HG03432 (cell line): ENCODE results near the gene KBTBD7.

Experiments
- ATAC-seq: cut with Tn5 transposase; IDR thresholded peaks from one replicate; pipeline ENCODE4 v1.9.1; 2021; ENCODE audit warnings: mild to moderate bottlenecking, moderate library complexity; ENCODE audit not compliant: unreplicated experiment

KBTBD7 gene

DNA sequence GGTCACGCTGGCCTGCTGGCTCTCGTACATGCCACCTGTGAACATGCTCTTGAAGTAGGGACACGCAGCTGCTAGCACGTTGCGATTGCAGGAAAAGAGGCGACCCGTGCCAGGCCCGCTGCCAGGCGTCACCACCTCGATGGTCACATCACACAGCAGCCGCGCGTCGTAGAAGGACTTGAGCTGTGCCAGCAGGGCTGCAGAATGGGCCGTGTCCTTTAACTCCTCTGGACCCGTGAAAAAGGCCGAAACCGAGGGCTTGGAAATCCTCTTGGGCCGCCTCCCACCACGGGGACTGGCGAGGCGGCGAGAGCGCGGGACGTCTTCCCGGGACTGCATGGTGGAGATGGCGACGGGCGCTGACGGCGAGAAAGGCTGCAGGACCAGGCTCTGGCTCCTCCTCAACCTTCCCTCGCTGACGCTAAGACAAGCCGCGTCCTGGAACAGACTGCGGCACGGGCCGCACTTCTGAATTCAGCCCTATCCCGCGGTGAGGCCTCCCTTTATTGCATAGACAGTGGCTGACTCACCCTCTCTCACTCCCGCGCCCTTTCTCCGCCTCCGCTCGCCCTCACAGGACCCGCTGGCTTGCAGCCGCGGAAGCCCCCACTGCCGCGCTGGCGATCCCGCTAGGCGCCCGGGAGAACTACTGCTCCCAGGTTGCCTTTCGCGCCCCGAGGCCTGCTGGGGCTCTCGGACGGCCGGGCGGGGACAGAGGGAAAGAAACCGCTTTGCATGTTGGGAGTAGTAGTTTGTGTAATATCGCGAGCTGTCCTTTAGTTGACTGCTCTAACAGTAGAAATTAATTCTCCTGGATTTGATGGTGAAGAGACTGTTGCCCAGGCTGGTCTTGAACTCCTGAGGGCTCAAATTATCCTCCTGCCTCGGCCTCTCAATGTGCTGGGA, at the start of gene KBTBD7:
KBTBD7 (minus strand) TSS at position 651 of the 906 bp plus-strand sequence; CDS start at position 339, 312 bp downstream.
- ATAC-seq, result peak; percentile 97

- no peak for ATAC-seq
Observed at GRCh38 chr13:41241626-41242025, 47.3 kb upstream of the KBTBD7 start.

DNA sequence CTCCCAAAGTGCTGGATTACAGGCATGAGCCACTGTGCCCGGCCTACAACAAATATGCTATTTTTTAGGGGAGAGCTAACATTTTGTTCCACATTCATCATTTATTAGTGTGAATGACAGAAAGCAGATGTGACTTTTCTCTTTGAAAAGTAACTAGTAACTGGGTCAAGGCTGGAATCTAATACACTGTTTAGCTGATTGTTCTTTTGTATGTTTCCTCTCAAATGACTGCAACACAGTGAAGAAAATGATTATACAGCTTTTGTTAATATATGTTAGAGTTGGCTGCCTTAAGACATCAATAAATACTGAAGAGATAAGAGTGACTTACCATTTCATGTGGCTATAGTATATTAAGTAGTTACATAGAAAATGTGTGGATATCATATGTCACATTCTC, 42.0 kb upstream of the KBTBD7 start:
- no peak for ATAC-seq

DNA sequence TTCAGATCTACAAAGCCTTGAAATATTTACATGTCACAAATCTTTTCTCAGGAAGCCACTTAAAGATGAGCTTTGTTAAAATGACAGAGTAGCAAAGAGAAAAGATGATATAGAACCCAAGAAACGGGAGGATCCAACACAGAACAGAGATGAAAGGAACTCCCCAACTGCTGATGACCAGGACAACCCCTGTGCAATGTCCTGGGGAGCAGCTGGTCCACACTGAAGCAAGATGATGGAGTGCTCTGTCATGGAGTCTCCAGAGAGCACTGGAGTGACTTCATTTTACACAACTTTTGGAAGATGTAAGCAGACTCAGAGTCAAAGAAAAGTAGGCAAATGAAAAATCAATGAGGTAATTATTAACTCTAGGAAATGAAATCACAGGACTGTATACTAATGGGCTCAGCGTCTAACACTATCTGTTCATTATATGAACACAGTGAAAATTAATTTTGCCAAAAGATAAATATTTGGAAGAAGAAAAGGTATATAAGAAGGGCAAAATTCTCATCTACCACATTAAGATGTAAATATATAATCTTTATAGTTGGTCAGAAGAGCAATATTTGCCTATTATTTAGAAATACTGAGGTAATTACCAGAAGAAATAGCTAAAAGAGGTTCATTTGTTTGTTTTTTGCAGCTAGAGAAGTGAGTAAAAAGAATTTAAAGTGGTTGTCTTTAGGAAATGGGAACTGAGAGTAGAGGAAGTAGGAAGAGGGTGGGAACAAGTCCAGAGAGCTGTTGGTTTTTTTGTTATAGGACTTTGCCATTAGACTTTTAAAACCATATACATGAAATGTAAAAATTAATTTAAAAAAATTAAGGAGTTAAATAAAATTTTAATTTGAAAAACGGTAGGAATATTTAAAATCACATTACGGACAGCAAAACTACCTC, 38.5 kb upstream of the KBTBD7 start:
- ATAC-seq, result no peak

DNA sequence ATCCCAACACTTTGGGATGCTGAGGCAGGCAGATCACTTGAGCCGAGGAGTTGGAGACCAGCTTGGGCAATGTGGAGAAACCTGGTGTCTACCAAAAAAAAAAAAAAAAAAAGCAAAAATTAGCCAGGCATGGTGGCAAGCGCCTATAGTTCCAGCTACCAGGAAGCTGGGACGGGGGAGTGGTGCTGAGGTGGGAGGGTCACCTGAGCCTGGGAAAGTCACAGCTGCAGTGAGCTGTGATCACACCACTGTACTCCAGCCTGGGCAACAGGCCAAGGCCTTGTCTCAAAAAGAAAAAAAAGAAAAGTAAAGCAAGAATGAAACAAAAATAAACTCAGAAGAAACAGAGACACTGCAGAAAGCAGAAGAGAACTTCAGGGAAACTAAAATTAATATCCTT, 37.4 kb upstream of the KBTBD7 start:
- ATAC-seq, result no peak

- ATAC-seq, result no peak
Observed at GRCh38 chr13:41231025-41231677, 36.8 kb upstream of the KBTBD7 start.

DNA sequence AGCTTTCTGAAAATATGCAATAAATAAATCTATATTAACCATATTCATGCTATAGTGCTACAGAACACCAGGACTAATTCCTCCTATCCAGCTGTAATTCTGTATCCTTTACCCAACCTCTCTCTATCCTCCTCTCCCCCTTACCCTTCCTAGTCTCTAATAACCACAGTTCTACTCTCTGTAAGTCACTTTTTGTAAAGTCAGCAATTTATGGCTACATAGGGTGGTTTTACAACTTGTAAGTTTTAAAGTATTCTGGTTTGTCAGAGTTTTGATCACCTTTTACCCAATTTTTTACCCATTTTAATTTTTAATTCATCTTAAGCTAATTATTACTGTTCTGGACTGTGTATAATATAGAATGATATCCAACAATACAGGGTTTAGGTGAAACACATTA, 35.0 kb upstream of the KBTBD7 start:
- ATAC-seq, result no peak

- ATAC-seq, result no peak
Observed at GRCh38 chr13:41224113-41225110, 30.0 kb upstream of the KBTBD7 start.

- peak; percentile 70 for ATAC-seq
Observed at GRCh38 chr13:41222259-41222852, 28.0 kb upstream of the KBTBD7 start.

DNA sequence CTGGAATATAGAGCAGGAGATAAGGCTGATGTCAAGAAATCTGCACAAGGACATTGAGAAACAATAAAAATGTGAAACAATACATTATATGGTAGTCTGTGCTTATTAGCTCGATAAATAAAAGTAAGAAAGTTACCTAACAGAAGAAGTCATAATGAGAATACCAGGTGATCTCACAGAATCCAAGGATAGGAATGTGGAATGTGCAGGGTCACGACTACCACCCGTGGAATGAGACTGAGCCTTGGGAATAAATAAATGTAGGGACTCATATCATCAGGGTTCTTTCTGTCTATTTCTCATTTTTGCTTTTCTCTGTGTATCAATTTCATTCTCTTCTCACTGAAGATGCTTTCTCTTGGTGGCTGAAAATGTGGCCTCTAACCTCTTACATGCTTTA, 26.0 kb upstream of the KBTBD7 start:
- ATAC-seq, result no peak

DNA sequence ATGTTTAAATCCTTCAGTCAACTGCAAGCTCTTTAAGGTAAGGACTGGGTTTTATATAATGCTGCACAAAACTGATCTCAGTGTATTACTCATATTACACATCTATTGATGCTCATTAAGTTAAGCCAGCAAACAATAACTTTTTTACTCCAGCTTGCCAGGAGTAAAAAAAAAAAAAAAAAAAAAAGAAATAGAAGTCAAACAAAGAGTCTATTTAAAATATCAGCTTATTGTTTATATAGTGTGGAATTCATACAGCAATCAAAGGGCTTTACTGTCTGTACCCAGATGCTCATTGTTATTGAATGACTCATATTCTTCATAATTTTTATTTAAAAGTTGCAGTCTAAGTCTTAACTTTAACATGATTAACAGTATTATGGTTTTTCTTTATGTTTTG, 21.8 kb upstream of the KBTBD7 start:
- ATAC-seq, result no peak

DNA sequence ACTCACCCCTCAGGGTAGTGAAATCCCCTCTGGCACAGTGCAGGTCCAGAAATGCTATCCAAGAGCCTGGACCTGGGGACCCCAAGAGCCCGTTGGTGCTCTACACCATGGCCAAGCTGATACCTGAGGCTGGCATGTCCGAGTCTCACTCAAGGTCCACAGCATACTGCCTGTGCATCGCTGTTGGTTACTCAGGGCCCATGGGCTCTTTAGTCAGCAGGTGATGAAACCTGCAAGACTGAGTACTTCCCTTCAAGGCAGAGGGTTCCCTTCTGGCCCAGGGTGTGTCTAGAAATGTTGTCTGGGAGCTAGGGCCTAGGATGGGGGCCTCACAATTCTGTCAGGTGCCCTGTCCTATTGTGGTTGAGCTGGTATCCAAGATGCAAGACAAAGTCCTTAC, 19.6 kb upstream of the KBTBD7 start:
- no peak for ATAC-seq

DNA sequence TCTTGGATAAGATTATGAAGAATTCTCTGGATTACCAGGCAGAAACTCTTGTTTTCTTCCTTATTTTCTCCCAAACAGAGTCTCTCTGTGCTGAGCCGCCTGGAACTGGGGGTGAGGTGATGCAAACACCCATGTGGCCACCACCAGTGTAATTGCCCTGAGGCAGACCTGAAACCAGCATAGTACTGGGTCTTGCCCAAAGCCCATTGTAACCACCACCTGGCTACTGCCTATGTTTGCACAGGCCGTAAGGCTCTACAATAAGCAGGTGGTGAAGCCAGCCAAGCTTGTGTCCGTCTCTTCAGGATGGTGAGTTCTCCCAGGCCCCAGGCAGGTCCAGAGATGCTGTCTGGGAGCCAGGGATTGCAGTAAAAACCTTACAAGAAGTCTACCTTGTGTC, 18.9 kb upstream of the KBTBD7 start:
- ATAC-seq, result no peak

DNA sequence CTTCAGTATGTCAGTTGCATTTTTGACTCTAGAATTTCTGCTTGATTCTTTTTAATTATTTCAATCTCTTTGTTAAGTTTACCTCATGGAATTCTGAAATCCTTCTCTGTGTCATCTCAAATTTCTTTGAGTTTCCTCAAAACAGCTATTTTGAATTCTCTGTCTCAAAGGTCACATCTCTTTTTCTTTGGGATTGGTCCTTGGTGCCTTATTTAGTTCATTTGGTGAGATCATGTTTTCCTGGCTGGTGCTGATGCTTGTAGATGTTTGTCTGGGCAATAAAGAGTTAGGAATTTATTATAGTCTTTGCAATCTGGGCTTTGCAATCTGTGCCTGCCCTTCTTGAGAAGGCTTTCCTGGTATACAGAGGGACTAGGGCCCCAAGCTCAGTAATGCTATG, 18.5 kb upstream of the KBTBD7 start:
- no peak for ATAC-seq

DNA sequence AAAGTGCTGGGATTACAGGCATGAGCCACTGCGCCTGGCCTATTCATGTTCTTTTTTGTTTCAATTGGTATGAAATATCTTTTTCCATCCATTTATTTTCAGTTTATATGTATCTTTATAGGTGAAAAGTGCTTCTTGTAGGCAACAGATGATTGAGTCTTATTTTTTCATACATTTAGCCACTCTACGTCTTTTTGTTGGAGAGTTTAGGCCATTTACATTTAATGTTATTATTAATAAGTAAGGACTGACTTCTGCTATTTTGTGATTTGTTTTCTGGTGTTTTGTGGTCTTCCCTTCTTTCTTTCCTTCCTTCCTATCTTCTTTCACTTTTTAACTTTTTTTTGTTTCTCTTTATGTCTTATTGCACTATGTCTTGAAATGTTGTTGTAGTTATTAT, 16.7 kb upstream of the KBTBD7 start:
- no peak for ATAC-seq

GRCh38 chr13:41206467-41206866, 12.1 kb upstream of the KBTBD7 start:
- no peak for ATAC-seq

DNA sequence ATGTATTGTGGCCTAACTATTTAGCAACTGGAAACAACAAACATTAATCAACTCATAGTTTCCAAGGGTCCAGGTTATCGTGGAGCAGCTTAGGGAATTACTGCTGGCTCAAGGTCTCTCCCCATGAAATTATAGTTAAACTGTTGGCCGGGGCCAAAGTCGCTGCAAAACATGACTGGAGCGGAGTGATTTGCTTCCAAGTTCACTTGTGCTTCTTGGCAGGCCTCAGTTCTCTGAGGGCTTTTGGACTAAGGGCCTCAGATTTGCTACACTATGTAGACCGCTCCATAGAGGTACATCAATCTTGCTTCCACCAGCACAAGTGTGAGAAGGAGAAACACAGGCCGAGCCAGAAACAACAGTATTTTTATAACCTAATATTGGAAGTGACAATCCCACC, 9.4 kb upstream of the KBTBD7 start:
- ATAC-seq, result no peak

DNA sequence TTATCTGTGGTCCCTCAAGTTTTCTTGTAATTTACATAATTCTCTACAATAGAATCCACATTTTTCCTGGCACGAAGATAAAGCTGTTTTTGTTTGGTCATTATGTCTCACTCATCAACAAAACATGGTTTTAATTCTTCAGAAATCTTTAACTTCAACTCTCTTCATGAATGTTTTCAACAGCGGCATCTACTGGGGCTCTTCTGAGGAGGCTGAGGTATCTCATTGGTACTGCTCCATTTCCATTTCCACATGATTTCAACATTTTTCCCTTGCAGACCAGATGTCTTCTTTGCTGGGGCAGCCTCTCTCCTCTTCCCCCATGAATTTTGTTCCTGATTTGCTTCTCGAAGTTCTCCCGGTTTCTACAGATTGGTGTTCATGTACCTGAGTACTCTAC, 5.8 kb upstream of the KBTBD7 start:
- ATAC-seq, result no peak

GRCh38 chr13:41199526-41199925, 5.2 kb upstream of the KBTBD7 start:
- peak; percentile 86 for ATAC-seq

DNA sequence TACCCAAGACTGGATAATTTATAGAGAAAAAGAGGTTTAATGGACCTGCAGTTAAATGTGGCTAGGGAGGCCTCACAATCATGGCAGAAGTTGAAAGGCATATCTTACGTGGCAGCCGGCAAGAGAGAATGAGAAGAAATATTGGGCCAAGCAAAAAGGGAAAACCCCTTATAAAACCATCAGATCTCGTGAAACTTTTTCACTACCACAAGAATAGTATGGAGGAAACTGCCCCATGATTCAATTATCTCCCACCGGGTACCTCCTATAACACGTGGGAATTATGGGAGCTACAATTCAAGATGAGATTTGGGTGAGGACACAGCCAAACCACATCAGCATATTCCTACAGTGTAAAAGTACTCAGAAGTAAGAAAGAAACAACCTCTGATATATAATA, 4.7 kb upstream of the KBTBD7 start:
- peak; percentile 16 for ATAC-seq
